ENCODE data around the gene LRRC15.

DNA sequence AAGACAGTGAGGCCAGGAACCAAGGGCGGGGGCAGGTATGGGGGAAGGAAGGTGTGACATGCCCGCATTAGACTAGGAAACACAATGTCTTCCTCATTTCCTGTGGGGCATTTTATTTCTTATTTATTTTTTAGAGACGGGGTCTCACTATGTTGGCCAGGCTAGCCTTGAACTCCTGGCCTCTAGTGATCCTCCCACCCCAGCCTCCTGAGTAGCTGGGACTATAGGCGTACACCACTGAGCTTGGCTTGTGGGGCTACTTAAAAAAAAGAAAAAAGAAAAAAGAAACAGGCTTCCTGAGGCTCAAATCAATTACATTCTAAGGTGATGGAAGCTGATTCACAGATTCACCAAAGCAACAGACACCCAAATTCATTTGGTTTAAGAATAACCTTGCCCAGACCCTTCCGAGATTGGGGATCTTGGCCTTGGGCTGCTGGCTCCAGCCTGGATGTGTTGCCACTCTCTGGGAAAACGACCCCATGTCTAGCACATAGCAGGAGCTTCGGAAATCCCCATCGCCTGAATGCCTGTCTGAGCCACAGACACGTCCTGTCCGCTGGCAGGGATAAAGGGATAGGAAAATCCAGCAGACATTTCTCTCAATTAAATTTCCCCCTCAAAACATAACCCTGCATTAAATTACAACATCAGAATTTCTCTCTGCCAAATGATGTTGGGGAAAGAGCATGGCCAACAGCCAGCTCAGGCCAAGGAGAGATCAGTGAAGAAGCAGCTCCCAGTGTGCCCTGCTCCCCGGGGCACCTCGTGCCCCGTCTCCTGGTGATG is 31.4 kb downstream of the LRRC15 start:
- TF ChIP-seq EZH2 (IDR thresholded peaks at IDR 0.05; ENCODE audit: insufficient read depth, poor library complexity, severe bottlenecking) (no peak), EZH2phosphoT487 (IDR thresholded peaks at IDR 0.05; ENCODE audit: insufficient read depth, low read depth) (no peak)

Measured in GM23248 (cell line).